Activated T-cell treated with anti-CD3 and anti-CD28 coated beads, Interleukin-2, amount 50 U/mL, for 4 hours (primary cell): Measurements from ENCODE around the gene BCL11B. TPM values are rescaled to one million over a fixed set of nuclear protein-coding genes. Genes with fewer than 3 reads are reported as not detected.

Experiments
- ATAC-seq, 2 donors: fragments of 200-7000 bp; cut with Tn5 transposase; one replicate each; pipeline ENCODE4 v1.10.0; 2021
- DNase-seq: peaks from one replicate; pipeline ENCODE4 v3.0.0-alpha.2; 2020
- H3K27me3 Mint-ChIP-seq: one replicate; pipeline ENCODE4 v1.8.0; 2021; ENCODE audit warnings: low read depth, mixed read lengths
- H3K36me3 Mint-ChIP-seq: one replicate; pipeline ENCODE4 v1.8.0; 2022; ENCODE audit warnings: mixed read lengths; ENCODE audit not compliant: insufficient read depth
- H3K4me1 Mint-ChIP-seq: one replicate; pipeline ENCODE4 v1.8.0; 2021; ENCODE audit warnings: low read depth, mixed read lengths
- H3K4me3 Mint-ChIP-seq: one replicate; pipeline ENCODE4 v1.8.0; 2021; ENCODE audit warnings: mild to moderate bottlenecking, moderate library complexity, mixed read lengths
- H3K9me3 Mint-ChIP-seq: one replicate; pipeline ENCODE4 v1.8.0; 2021; ENCODE audit warnings: mixed read lengths
- total RNA-seq, 3 donors: library from RNA; stranded (reverse); gene quantifications; one replicate each; pipeline ENCODE4 v1.2.1, GENCODE V29; 2021

The BCL11B gene
- total RNA-seq, 3 donors from 2014 or later: 54.6 to 64.6 (median 62.4) TPM

DNA sequence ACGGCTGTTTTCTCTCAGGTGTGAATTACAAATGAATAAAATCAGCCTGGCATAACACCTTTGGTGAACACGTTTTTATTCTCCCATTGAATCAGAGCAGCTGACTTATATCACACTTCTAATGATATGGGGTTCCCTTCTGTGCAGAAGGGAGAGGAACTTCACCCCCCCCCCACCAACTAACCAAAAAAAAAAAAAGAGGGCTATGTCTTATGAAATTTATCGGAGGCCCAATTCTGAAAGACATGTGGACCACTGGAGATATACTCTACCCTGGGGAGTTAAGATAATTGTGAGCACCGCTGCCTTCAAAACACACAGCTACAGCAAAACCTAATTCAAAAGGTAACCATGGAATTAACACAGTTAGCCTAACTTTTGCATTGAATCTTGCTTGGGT, 4.6 kb downstream of the BCL11B start:
- H3K4me1 Mint-ChIP-seq: peaks cover 61% of the 10 kb centered on the region
- H3K4me3 Mint-ChIP-seq: peak overlapping the region; percentile 90
- DNase-seq (no peak), ATAC-seq (no peak)
- H3K36me3 Mint-ChIP-seq: peaks cover 2% of the 10 kb centered on the region
- no peaks in the 10 kb centered on the region for H3K27me3 Mint-ChIP-seq
- H3K9me3 Mint-ChIP-seq: no peaks in the 10 kb centered on the region

GRCh38 chr14:99266181-99267178, 5.5 kb downstream of the BCL11B start:
- peak overlapping the region; percentile 90 for H3K4me3 Mint-ChIP-seq
- peak; percentile 42 to 49 for ATAC-seq
- peaks cover 2% of the 10 kb centered on the region for H3K36me3 Mint-ChIP-seq
- no peaks in the 10 kb centered on the region for H3K27me3 Mint-ChIP-seq
- no peaks in the 10 kb centered on the region for H3K9me3 Mint-ChIP-seq
- DNase-seq: peak; percentile 88
- H3K4me1 Mint-ChIP-seq: peaks cover 67% of the 10 kb centered on the region

DNA sequence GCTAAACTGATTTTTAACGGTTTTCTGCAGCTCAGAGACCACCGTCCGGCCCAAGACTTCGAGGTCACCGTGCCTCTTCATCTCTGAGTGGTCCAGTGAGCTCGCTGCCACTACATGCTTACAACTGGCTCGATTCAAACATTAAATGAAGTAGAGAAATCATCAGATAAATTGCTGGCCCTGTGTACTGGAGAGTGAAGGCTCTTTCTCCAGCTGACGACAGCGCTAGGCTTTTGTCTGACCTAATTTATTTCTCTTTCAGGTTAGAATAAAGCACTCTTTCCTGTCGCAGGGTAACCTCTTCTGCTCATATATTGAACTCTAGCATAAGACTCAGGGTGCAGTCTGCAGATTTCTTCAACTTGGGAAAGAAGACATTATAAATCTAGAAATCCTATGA, 6.4 kb downstream of the BCL11B start:
- ATAC-seq (no peak), DNase-seq (no peak)
- H3K4me1 Mint-ChIP-seq: peaks cover 76% of the 10 kb centered on the region
- H3K36me3 Mint-ChIP-seq: peaks cover 2% of the 10 kb centered on the region
- peak overlapping the region; percentile 90 for H3K4me3 Mint-ChIP-seq
- no peaks in the 10 kb centered on the region for H3K27me3 Mint-ChIP-seq
- no peaks in the 10 kb centered on the region for H3K9me3 Mint-ChIP-seq

DNA sequence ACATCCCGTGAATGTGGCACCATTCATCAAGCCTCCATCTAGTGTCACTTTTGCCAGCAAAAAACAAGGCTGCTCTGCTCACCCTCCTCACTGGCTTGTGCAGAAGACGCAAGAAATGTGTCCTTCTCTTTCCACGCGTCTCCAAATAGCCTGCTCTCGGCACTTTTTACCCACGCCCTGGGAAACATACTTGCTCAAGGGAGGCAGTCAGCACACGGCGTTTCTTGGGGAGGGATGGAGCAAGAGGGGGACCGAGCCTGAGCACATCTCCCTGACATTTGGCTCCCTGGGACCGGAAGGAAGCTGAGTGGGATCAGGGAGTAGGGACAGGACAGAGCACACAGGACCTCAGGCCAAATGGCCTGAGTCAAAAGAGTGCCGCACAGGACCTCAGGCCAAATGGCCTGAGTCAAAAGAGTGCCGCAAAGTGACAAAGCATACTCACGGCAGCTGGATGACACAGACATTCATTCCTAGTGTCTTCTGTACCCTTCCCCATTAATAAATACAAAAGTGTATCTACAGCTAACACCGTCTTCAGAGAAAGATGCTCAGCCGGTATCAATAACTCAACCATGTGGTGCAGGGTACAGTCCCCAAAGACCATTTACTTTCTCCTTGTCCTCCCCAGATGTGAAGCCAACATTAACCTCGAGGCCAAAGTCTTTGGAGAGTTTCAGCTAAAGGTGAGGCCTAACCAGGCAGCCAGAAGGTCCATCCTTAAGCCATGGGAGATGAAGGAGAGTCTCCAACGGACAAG, 7.1 kb downstream of the BCL11B start:
- no peak for ATAC-seq
- DNase-seq: no peak
- Mint-ChIP-seq H3K36me3 (peaks cover 2% of the 10 kb centered on the region), H3K9me3 (no peaks in the 10 kb centered on the region), H3K4me1 (peaks cover 83% of the 10 kb centered on the region), H3K4me3 (peak overlapping the region; percentile 90), H3K27me3 (no peaks in the 10 kb centered on the region)

DNA sequence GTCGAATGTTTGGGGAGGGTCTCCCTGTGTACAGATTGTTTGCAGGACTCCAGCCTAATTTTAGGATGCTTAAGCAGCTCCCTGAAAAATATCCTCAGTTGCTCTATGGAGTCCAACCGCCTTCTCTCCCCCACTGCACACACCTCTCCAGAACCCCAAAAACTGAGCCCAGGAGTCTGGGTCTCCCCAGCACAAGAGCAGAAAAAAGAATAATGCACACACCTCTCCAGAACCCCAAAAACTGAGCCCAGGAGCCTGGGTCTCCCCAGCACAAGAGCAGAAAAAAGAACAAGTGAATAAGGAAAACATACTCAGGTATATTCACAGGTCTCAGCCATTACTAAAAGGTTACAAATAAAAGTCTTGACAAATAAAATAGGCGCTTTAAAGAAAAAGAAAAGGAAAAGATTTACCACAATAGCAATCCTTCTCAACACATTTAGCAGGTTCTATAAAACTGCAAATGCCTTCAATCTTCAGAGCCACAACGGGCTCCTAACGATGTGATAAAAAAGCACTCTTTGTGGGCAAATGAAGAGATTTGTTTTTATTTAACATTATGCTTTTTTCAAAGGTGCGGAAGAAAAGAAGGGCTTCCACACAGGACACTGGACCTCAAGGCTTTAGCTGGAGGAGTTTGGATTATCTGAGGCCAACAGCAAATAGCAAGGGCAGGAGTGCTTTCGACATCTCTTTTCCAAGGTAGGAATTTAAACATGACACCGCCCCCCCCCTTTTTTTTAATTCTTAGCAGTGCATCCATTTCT, 8.2 kb downstream of the BCL11B start:
- peaks cover 92% of the 10 kb centered on the region for H3K4me1 Mint-ChIP-seq
- H3K36me3 Mint-ChIP-seq: peaks cover 2% of the 10 kb centered on the region
- ATAC-seq (no peak), DNase-seq (no peak)
- H3K27me3 Mint-ChIP-seq: no peaks in the 10 kb centered on the region
- H3K4me3 Mint-ChIP-seq: peak overlapping the region; percentile 90
- H3K9me3 Mint-ChIP-seq: no peaks in the 10 kb centered on the region

GRCh38 chr14:99262977-99263448, 9.0 kb downstream of the BCL11B start:
- no peaks in the 10 kb centered on the region for H3K9me3 Mint-ChIP-seq
- peaks cover 96% of the 10 kb centered on the region for H3K4me1 Mint-ChIP-seq
- H3K4me3 Mint-ChIP-seq: peak overlapping the region; percentile 90
- DNase-seq: no peak
- no peaks in the 10 kb centered on the region for H3K27me3 Mint-ChIP-seq
- H3K36me3 Mint-ChIP-seq: peaks cover 2% of the 10 kb centered on the region
- no peak for ATAC-seq

DNA sequence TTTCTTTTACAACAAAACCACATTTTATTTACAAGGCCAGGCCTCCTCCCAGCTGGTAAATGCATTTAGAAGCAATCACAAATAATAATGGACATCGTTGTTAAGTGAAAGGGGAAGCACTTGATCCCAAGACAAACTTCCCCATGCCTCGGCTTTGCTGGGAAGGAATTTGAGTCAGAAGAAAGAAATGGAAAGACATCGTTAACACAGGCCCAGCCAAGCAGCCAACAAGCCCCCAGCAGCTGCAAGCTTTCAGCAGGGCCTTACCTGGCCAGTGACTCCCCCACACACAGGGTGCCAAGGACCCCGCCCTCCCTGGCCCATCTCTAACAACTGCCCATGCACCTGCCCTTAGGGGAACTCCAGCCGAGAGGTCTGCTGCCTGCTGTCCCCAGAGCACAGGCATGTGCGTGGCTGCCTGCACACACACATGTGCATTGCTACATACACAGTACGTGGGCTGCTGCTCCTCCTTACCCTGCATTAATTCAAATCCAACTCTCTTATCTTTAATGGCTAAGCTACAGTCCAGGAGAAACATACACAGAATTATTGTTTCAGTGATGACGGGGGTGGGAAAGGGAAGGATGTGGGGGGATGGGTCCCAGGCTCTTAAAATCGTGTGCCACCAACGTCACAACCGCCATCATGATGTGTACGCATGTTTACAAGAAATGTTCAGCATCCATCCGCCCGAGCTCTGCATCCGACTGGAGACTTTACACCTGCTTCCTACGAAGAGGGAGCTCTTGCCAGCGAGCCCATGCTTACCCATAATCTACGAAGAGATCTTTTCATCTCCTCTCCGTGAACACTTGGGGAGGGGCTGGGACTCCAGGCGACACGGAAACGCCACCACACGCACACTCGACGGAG, 9.8 kb downstream of the BCL11B start:
- Mint-ChIP-seq H3K4me1 (peaks cover 96% of the 10 kb centered on the region), H3K36me3 (peaks cover 4% of the 10 kb centered on the region), H3K9me3 (no peaks in the 10 kb centered on the region), H3K27me3 (no peaks in the 10 kb centered on the region), H3K4me3 (peak overlapping the region; percentile 90)
- ATAC-seq (peak; percentile 32 to 36), DNase-seq (peak; percentile 58)

DNA sequence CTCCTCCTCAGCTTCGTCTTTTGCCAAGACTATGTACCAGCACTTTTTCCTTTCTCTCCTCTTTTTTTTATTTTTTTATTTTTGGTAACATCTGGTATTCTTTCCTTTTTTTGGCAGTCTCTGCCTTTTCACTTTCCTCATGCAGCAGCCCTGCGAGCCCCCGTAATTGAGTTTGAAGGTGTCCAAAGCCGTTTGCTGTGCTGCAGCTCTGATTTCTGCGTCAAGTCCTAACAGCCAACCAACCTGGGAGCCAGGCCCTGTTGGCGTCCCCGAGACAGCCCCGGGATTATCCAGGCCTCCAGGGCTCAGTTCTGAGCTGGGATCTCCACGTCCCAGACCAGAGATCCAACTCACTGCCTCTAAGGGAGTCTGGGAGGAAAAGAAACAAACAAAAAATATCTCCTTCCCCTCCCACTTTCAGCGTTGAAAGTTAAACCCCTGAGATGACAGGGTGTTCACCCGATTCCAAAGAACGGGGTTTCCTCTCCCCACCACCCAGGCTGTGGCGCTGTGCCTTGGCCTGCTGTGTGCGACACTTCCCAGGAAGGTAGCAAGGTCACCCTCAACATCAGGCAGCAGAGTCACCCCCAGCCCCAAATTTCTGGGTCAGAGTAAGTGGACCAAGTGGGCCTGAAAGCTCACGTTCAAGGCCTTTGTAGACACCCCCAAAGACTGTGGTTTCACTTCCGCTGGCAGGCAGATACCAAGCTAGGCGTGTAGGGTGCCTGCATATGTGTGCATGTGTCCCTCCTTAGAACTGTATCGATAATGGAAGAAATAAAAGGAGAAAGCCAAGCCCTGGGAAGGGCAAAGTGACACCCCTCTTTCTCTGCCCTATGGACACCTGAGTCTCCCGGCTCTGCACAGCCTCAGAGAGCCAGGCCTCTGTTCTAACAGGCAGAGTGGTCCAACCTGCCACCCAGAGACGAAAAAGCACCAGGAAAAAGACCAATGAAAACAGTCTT, 11.1 kb downstream of the BCL11B start:
- H3K4me1 Mint-ChIP-seq: peaks cover 97% of the 10 kb centered on the region
- DNase-seq (peak; percentile 50), ATAC-seq (peak; percentile 31 to 42)
- H3K4me3 Mint-ChIP-seq: peak overlapping the region; percentile 90
- no peaks in the 10 kb centered on the region for H3K9me3 Mint-ChIP-seq
- peaks cover 6% of the 10 kb centered on the region for H3K36me3 Mint-ChIP-seq
- H3K27me3 Mint-ChIP-seq: no peaks in the 10 kb centered on the region

- H3K36me3 Mint-ChIP-seq: peaks cover 6% of the 10 kb centered on the region
- H3K27me3 Mint-ChIP-seq: no peaks in the 10 kb centered on the region
- no peaks in the 10 kb centered on the region for H3K9me3 Mint-ChIP-seq
- DNase-seq (no peak), ATAC-seq (no peak)
- peaks cover 97% of the 10 kb centered on the region for H3K4me1 Mint-ChIP-seq
- H3K4me3 Mint-ChIP-seq: peak overlapping the region; percentile 90
Observed at GRCh38 chr14:99260116-99260515, 11.9 kb downstream of the BCL11B start.

- peaks cover 96% of the 10 kb centered on the region for H3K4me1 Mint-ChIP-seq
- ATAC-seq: peak; percentile 46 to 54
- H3K27me3 Mint-ChIP-seq: no peaks in the 10 kb centered on the region
- peak overlapping the region; percentile 90 for H3K4me3 Mint-ChIP-seq
- no peaks in the 10 kb centered on the region for H3K9me3 Mint-ChIP-seq
- peaks cover 6% of the 10 kb centered on the region for H3K36me3 Mint-ChIP-seq
- DNase-seq: no peak
Observed at GRCh38 chr14:99258876-99259726, 12.9 kb downstream of the BCL11B start.

- Mint-ChIP-seq H3K4me1 (peaks cover 96% of the 10 kb centered on the region), H3K4me3 (peak overlapping the region; percentile 90), H3K27me3 (no peaks in the 10 kb centered on the region), H3K9me3 (no peaks in the 10 kb centered on the region), H3K36me3 (peaks cover 8% of the 10 kb centered on the region)
- DNase-seq (no peak), ATAC-seq (no peak)
Observed at GRCh38 chr14:99258341-99258861, 13.6 kb downstream of the BCL11B start.
